Measurements from ENCODE around the gene KLK4. TPM values are rescaled to one million over a fixed set of nuclear protein-coding genes. Genes with fewer than 3 reads are reported as not detected.

KLK4 gene
- total and polyA plus RNA-seq, 10 of the 15 experiments (the other 5 are each of a cell fraction or from before 2014, with no cell fraction given) = 0.06 to 0.31 TPM; not detected in 8

DNA sequence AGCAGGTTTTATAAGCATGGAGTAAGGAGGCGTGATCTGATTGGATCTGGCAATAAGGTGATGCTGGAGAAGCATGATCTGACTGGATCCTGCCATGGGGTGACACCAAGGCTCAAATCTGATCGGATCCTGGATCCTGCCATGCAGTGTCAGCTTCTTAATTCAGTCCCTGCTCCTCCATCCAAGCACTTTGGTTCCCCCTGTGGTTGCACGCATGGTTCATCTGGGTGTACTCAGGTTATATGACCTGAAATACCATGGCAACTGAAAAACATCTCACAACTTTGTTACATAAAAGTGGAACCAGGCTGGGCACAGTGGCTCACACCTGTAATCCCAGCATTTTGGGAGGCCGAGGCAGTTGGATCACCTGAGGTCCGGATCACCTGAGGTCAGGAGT lies 17.6 kb upstream of the KLK4 start:
- no peak; the same call in 2 of the 3 replicates for ATAC-seq
- intact Hi-C loops (cut with micrococcal nuclease; ENCODE audit: unreplicated experiment) (no loop called here), in situ Hi-C loops (cut with MboI) (loop anchor here (10.0 kb wide), 1 partner anchor 394 kb away; no protein-coding TSS in a partner anchor)
- no peak for TF ChIP-seq SMARCA5 (IDR thresholded peaks at IDR 0.05)
- no peak for TF ChIP-seq MTA2 (IDR thresholded peaks at IDR 0.05; ENCODE audit: low read depth)
- TF ChIP-seq ZNF622 (IDR thresholded peaks at IDR 0.05) = no peak
- no peak for TF ChIP-seq RCOR1 (conservative IDR thresholded peaks at IDR 0.05; ENCODE audit: low read depth, low read length)
- TF ChIP-seq SIN3A (IDR thresholded peaks at IDR 0.05; ENCODE audit: low read depth, low read length) = no peak
- no peak for TF ChIP-seq ZBED1 (IDR thresholded peaks at IDR 0.05; ENCODE audit: borderline replicate concordance)
- no peak for TF ChIP-seq RAD51 (IDR thresholded peaks at IDR 0.05)
- no peak for TF ChIP-seq BCL11A (IDR thresholded peaks at IDR 0.05; ENCODE audit: low read depth, low read length)
- TF ChIP-seq, protein P1, sequence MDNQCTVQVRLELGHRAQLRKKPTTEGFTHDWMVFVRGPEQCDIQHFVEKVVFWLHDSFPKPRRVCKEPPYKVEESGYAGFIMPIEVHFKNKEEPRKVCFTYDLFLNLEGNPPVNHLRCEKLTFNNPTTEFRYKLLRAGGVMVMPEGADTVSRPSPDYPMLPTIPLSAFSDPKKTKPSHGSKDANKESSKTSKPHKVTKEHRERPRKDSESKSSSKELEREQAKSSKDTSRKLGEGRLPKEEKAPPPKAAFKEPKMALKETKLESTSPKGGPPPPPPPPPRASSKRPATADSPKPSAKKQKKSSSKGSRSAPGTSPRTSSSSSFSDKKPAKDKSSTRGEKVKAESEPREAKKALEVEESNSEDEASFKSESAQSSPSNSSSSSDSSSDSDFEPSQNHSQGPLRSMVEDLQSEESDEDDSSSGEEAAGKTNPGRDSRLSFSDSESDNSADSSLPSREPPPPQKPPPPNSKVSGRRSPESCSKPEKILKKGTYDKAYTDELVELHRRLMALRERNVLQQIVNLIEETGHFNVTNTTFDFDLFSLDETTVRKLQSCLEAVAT (IDR thresholded peaks at IDR 0.05) = no peak
- TF ChIP-seq GATAD2B (conservative IDR thresholded peaks at IDR 0.05; ENCODE audit: low read depth) = no peak
- no peak for TF ChIP-seq SUZ12 (IDR thresholded peaks at IDR 0.05; ENCODE audit: unreplicated experiment)
- TF ChIP-seq ASH2L (IDR thresholded peaks at IDR 0.05; ENCODE audit: borderline replicate concordance, low read depth) = no peak
- Histone ChIP-seq H3K79me2 (ENCODE audit: control insufficient read depth, insufficient read depth, low read length) (no peaks in the 10 kb centered on the region), H3K4me2 (ENCODE audit: control insufficient read depth, insufficient read depth) (no peak overlapping the region), H4K20me1 (ENCODE audit: control insufficient read depth, insufficient read depth) (no peaks in the 10 kb centered on the region), H3K9me3 (replicated peaks; ENCODE audit: control insufficient read depth, insufficient read depth, low read length) (no peaks in the 10 kb centered on the region), H2AFZ (ENCODE audit: control insufficient read depth, low read depth, low read length) (no peak overlapping the region), H3K9ac (ENCODE audit: control insufficient read depth, insufficient read depth, low read length) (no peak overlapping the region), H3K27ac (ENCODE audit: control insufficient read depth, insufficient read depth) (no peak overlapping the region), H3K4me1 (ENCODE audit: control insufficient read depth, insufficient read depth, low read length) (no peaks in the 10 kb centered on the region), H3K27me3 (replicated peaks in 1 of 2; ENCODE audit: control insufficient read depth in 2 of 2, insufficient read depth in 2 of 2, low read length in 1 of 2) (no peaks in the 10 kb centered on the region), H3K36me3 (ENCODE audit: control insufficient read depth in 2 of 2, insufficient read depth in 2 of 2, low read length in 1 of 2) (no peaks in the 10 kb centered on the region), H3K4me3 (no peak overlapping the region)
- no TSS peak for BruUV-seq (replicated peaks)
- FAIRE-seq = no peak
- ChIA-PET RAD21 (ENCODE audit: unreplicated experiment) (no interaction called here), CTCF (no interaction called here), POLR2A (no interaction called here), SMC1A (ENCODE audit: uncharacterized antibody, unreplicated experiment) (no interaction called here)
- 18% methylated on average over 5 of the region's 5 CpGs for WGBS (ENCODE audit: insufficient coverage, insufficient replicate concordance, low lambda C conversion rate, missing lambda C conversion rate)
- DNase-seq (ENCODE audit: low read depth, low spot score) = no peak

All from GM12878 (cell line).